Liver (tissue), 9 donors: ENCODE measurements around the gene TEX55. TPM values are rescaled to one million over a fixed set of nuclear protein-coding genes. Genes with fewer than 3 reads are reported as not detected.

ENCODE experiments used
- DNase-seq: peaks from one replicate; pipeline ENCODE4 v3.0.0-alpha.2; 2017; ENCODE audit warnings: low spot score
- H3K27ac ChIP-seq, 2 donors: one replicate each; pipeline ENCODE4 v1.7.0; 2013; ENCODE audit warnings: inconsistent platforms in 2 of 2, low read length in 2 of 2, control low read depth in 1 of 2, low read depth in 1 of 2, mild to moderate bottlenecking in 1 of 2
- H3K27me3 ChIP-seq, 4 donors: one replicate each; pipeline versions ENCODE4 v1.6.1 to v1.7.0; 2013; ENCODE audit warnings: low read length in 3 of 4, inconsistent platforms in 1 of 4, mild to moderate bottlenecking in 1 of 4, moderate library complexity in 1 of 4; ENCODE audit not compliant: control insufficient read depth in 4 of 4, insufficient read depth in 4 of 4
- H3K36me3 ChIP-seq, 4 donors: one replicate each; pipeline versions ENCODE4 v1.6.1 to v1.7.0; 2013; ENCODE audit warnings: low read length in 3 of 4, mild to moderate bottlenecking in 3 of 4, low read depth in 1 of 4, moderate library complexity in 1 of 4; ENCODE audit not compliant: control insufficient read depth in 4 of 4, insufficient read depth in 3 of 4
- H3K4me1 ChIP-seq, 4 donors: one replicate each; pipeline versions ENCODE4 v1.6.1 to v1.7.0; 2013; ENCODE audit warnings: low read length in 3 of 4, mild to moderate bottlenecking in 3 of 4, moderate library complexity in 1 of 4; ENCODE audit not compliant: control insufficient read depth in 4 of 4, insufficient read depth in 4 of 4
- H3K4me3 ChIP-seq, 3 donors: one replicate each; pipeline versions ENCODE4 v1.6.1 to v1.7.0; 2013; ENCODE audit warnings: low read length in 3 of 3, control low read depth in 1 of 3, low read depth in 1 of 3, mild to moderate bottlenecking in 1 of 3
- H3K9ac ChIP-seq, 2 donors: one replicate each; pipeline ENCODE4 v1.7.0; 2013; ENCODE audit warnings: low read length in 2 of 2, mild to moderate bottlenecking in 2 of 2, moderate library complexity in 2 of 2, control low read depth in 1 of 2, low read depth in 1 of 2
- H3K9me3 ChIP-seq, 4 donors: one replicate each; pipeline versions ENCODE4 v1.6.1 to v1.7.0; 2013; ENCODE audit warnings: low read length in 3 of 4; ENCODE audit not compliant: control insufficient read depth in 4 of 4
- ATF3 ChIP-seq: IDR thresholded peaks from 2 replicates; pipeline ENCODE4 v1.6.1; 2016; ENCODE audit warnings: antibody characterized with exemption
- CTCF ChIP-seq: fragments of 150-350 bp; IDR thresholded peaks from 2 replicates; pipeline ENCODE4 v1.5.1; 2017; ENCODE audit warnings: improper control_type of control experiment, low read depth, low read length; ENCODE audit not compliant: missing input control
- EGR1 ChIP-seq, 2 donors: IDR thresholded peaks; 2 replicates each; pipeline ENCODE4 v1.6.1; 2016 to 2018; ENCODE audit warnings: antibody characterized with exemption in 2 of 2, low read depth in 2 of 2
- FOXA1 ChIP-seq: IDR thresholded peaks from 2 replicates; pipeline ENCODE4 v1.6.1; 2016; ENCODE audit warnings: antibody characterized with exemption
- FOXA2 ChIP-seq: IDR thresholded peaks from 2 replicates; pipeline ENCODE4 v1.6.1; 2016; ENCODE audit warnings: antibody characterized with exemption
- GABPA ChIP-seq, 2 donors: IDR thresholded peaks in 1 of 2; conservative IDR thresholded peaks in 1 of 2; 2 replicates each; pipeline ENCODE4 v1.6.1; 2016; ENCODE audit warnings: antibody characterized with exemption in 2 of 2, mild to moderate bottlenecking in 1 of 2, moderate library complexity in 1 of 2
- HNF4A ChIP-seq, 2 donors: conservative IDR thresholded peaks; 2 replicates each; pipeline ENCODE4 v1.6.1; 2016; ENCODE audit warnings: antibody characterized with exemption in 2 of 2, mild to moderate bottlenecking in 2 of 2
- HNF4G ChIP-seq: IDR thresholded peaks from 2 replicates; pipeline ENCODE4 v1.6.1; 2016; ENCODE audit warnings: antibody characterized with exemption
- JUND ChIP-seq, 2 donors: IDR thresholded peaks; 2 replicates each; pipeline ENCODE4 v1.6.1; 2016; ENCODE audit warnings: antibody characterized with exemption in 2 of 2
- NR2F2 ChIP-seq: IDR thresholded peaks from 2 replicates; pipeline ENCODE4 v1.6.1; 2016; ENCODE audit warnings: antibody characterized with exemption
- RAD21 ChIP-seq, 2 donors: IDR thresholded peaks; 2 replicates each; pipeline ENCODE4 v1.6.1; 2016; ENCODE audit warnings: antibody characterized with exemption in 2 of 2, mild to moderate bottlenecking in 2 of 2
- REST ChIP-seq: IDR thresholded peaks from 2 replicates; pipeline ENCODE4 v1.6.1; 2016; ENCODE audit warnings: antibody characterized with exemption, mild to moderate bottlenecking
- RXRA ChIP-seq, 2 donors: IDR thresholded peaks; 2 replicates each; pipeline ENCODE4 v1.6.1; 2017 to 2018; ENCODE audit warnings: antibody characterized with exemption in 2 of 2, mild to moderate bottlenecking in 1 of 2
- SP1 ChIP-seq: IDR thresholded peaks from 2 replicates; pipeline ENCODE4 v1.6.1; 2018; ENCODE audit warnings: antibody characterized with exemption, mild to moderate bottlenecking
- TAF1 ChIP-seq: conservative IDR thresholded peaks from 2 replicates; pipeline ENCODE4 v1.6.1; 2016; ENCODE audit warnings: antibody characterized with exemption, mild to moderate bottlenecking
- YY1 ChIP-seq: IDR thresholded peaks from 2 replicates; pipeline ENCODE4 v1.6.1; 2016; ENCODE audit warnings: antibody characterized with exemption, mild to moderate bottlenecking
- ZBTB33 ChIP-seq: IDR thresholded peaks from 2 replicates; pipeline ENCODE4 v1.6.1; 2016; ENCODE audit warnings: antibody characterized with exemption
- WGBS: extraction: QIAGEN DNeasy Blood & Tissue Kit; methylation state at CpG from one replicate; pipeline ENCODE4 v1.1.7; 2013; 5-methylcytosine and 5-hydroxymethylcytosine counted together
- polyA plus RNA-seq, 2 donors: library from polyadenylated mRNA; stranded (reverse) in 1 of 2; unstranded in 1 of 2; fragments of 200-250 nt in 1 of 2; fragments of >200 nt in 1 of 2; fragmentation: Nextera tagmentation in 1 of 2; extraction: Ambion mirVana in 1 of 2; gene quantifications; one replicate each; pipeline versions ENCODE4 v1.2.1 to v1.2.3, GENCODE V29; 2013 to 2015
- total RNA-seq, 2 donors: library from RNA; depleted of rRNA; stranded (reverse); fragments of >200 nt; gene quantifications; one replicate each; pipeline ENCODE4 v1.2.3, GENCODE V29; 2014
- TF ChIP-seq, protein P1 (sequence below): IDR thresholded peaks from 2 replicates; pipeline ENCODE4 v1.6.1; 2016; ENCODE audit warnings: antibody characterized with exemption
- donor health status: healthy.
- donor health status: healthy.
- donor health status: healthy.
- donor health status: healthy.
- donor health status: healthy.

Gene TEX55
- total and polyA plus RNA-seq, 4 donors: not detected

DNA sequence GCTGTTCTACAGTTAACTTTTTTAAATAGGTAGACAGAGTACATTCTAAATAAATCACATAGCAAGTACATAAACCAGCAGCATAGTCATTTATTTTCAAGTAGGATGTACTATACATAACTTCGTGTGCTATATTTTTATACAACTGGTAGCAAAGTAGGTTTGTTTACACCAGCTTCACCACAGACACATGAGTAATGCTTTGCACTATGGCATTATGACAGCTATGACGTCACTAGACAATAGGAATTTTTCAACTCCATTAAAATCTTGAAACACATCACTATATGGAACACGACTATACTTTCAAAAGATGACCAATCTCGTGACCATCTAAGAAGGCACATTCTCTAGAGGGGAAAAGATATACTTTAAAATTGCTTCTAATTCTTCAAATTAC lies 3.5 kb downstream of the TEX55 start:
- WGBS: 76% methylated on average over 4 of the region's 4 CpGs

GRCh38 chr3:119156868-119157267 lies 10.9 kb downstream of the TEX55 start:
- Histone ChIP-seq H3K27ac (no peak overlapping the region), H3K9me3 (peaks cover 0 to 6% (median 2%) of the 10 kb centered on the region in 4 donors), H3K9ac (no peak overlapping the region), H3K4me1 (no peaks in the 10 kb centered on the region), H3K27me3 (no peaks in the 10 kb centered on the region), H3K36me3 (no peaks in the 10 kb centered on the region), H3K4me3 (no peak overlapping the region)
- TF ChIP-seq EGR1 (IDR thresholded peaks at IDR 0.05; ENCODE audit: low read depth in 2 of 2) (no peak), NR2F2 (no peak), RXRA (IDR thresholded peaks at IDR 0.05) (no peak), TAF1 (no peak), FOXA2 (no peak), ATF3 (no peak), ZBTB33 (no peak), YY1 (no peak), RAD21 (IDR thresholded peaks at IDR 0.05) (no peak), CTCF (no peak), GABPA (IDR thresholded peaks at IDR 0.05 in 1 of 2, conservative IDR thresholded peaks at IDR 0.05 in 1 of 2) (no peak), FOXA1 (no peak), HNF4A (conservative IDR thresholded peaks at IDR 0.05) (no peak), HNF4G (no peak), REST (no peak), JUND (IDR thresholded peaks at IDR 0.05) (no peak)
- TF ChIP-seq, protein P1, sequence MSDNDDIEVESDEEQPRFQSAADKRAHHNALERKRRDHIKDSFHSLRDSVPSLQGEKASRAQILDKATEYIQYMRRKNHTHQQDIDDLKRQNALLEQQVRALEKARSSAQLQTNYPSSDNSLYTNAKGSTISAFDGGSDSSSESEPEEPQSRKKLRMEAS: no peak
- DNase-seq: no peak

More for the DNA sequence above, 3.5 kb downstream of the TEX55 start:
- H3K27ac ChIP-seq: no peak overlapping the region
- H3K9me3 ChIP-seq: no peaks in the 10 kb centered on the region
- no peak overlapping the region for H3K9ac ChIP-seq
- H3K36me3 ChIP-seq: no peaks in the 10 kb centered on the region
- no peaks in the 10 kb centered on the region for H3K27me3 ChIP-seq
- TF ChIP-seq SP1 (no peak), HNF4G (no peak)
- H3K4me1 ChIP-seq: no peaks in the 10 kb centered on the region
- no peak overlapping the region for H3K4me3 ChIP-seq
- DNase-seq: no peak
